Measurements from ENCODE around the gene DCLRE1B. TPM values are rescaled to one million over a fixed set of nuclear protein-coding genes. Genes with fewer than 3 reads are reported as not detected.

DCLRE1B gene
- total RNA-seq, 3 donors from 2014 or later (not counting 1 experiment from before 2014, with no cell fraction given), result 5.5 to 6.8 (median 5.9) TPM

DNA sequence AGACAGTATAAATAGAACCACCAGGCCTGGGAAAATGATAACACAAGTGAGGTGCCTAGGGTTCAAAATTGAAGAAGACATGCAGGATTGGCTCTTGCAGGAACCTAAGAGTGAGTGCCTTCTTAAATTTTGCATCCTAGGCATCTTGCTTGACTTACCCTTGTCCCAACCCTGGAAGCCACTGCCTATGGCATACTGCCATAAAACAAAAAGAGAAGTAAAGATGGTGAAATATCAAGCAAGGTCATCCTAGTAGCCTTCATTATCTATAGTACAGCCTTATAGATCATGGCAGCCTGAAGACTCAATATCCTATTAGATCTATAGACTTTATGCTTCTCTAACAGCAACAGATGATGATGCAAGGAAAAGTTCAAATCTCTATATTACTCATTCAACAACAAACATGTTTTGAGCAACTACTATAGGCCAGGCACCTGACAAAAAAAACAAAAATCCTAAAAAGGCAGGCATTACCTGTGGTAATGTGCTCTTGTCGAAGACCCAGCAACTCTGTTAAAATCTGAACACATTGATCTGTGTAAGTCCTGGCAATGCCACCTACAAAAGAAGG, 6.8 kb upstream of the DCLRE1B start:
- Mint-ChIP-seq H3K9me3 (no peaks in the 10 kb centered on the region), H3K4me1 (peaks cover 61 to 66% of the 10 kb centered on the region in 2 donors), H3K27me3 (ENCODE audit: low read depth in 2 of 2) (no peaks in the 10 kb centered on the region), H3K27ac (peak overlapping the region; percentile 31 to 75), H3K36me3 (peaks cover 50% of the 10 kb centered on the region), H3K4me3 (no peak overlapping the region)
- H3K27me3 ChIP-seq (ENCODE audit: control insufficient read depth, insufficient read depth, low read length), result no peaks in the 10 kb centered on the region
- WGBS (ENCODE audit: insufficient coverage), result 69% methylated on average over 1 of the region's 1 CpG
- no peaks in the 10 kb centered on the region for H3K9me3 ChIP-seq (ENCODE audit: control insufficient read depth, insufficient read depth, low read length)
- H3K4me3 ChIP-seq (ENCODE audit: low read length), result no peak overlapping the region
- H3K27ac ChIP-seq (ENCODE audit: low read length), result no peak overlapping the region
- H3K4me1 ChIP-seq (ENCODE audit: control insufficient read depth, insufficient read depth, low read length), result peaks cover 12% of the 10 kb centered on the region
- ATAC-seq (no peak), DNase-seq (no peak)
- intact Hi-C loops (cut with micrococcal nuclease), result no loop called here
- H3K36me3 ChIP-seq (ENCODE audit: control insufficient read depth, insufficient read depth, low read length), result peaks cover 76% of the 10 kb centered on the region
- TF ChIP-seq, protein P1, sequence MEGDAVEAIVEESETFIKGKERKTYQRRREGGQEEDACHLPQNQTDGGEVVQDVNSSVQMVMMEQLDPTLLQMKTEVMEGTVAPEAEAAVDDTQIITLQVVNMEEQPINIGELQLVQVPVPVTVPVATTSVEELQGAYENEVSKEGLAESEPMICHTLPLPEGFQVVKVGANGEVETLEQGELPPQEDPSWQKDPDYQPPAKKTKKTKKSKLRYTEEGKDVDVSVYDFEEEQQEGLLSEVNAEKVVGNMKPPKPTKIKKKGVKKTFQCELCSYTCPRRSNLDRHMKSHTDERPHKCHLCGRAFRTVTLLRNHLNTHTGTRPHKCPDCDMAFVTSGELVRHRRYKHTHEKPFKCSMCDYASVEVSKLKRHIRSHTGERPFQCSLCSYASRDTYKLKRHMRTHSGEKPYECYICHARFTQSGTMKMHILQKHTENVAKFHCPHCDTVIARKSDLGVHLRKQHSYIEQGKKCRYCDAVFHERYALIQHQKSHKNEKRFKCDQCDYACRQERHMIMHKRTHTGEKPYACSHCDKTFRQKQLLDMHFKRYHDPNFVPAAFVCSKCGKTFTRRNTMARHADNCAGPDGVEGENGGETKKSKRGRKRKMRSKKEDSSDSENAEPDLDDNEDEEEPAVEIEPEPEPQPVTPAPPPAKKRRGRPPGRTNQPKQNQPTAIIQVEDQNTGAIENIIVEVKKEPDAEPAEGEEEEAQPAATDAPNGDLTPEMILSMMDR (IDR thresholded peaks at IDR 0.05), result no peak

- H3K9me3 ChIP-seq (ENCODE audit: control insufficient read depth, insufficient read depth, low read length), result no peaks in the 10 kb centered on the region
Measured at GRCh38 chr1:113899111-113899510, 6.0 kb upstream of the DCLRE1B start.

DNA sequence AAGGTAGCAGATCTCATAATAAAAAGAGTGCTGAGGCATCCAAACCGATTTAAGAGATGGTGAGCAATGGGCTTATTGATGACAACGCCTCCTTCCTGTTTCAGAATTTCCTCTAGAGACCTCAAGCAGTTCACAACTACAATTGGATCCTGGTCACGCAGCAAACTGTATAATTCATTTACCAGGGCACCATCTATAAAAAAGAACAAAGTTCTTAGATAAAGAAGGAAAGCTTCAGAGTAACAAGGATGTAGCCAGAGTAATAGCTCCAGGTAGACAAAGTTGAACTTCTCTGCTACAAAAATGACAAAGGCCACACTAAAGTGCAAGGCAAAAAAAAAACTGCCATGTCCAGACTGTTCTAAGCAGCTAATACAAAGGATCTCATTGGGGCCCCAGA, 3.9 kb upstream of the DCLRE1B start:
- intact Hi-C loops (cut with micrococcal nuclease), result no loop called here
- TF ChIP-seq, protein P1 (IDR thresholded peaks at IDR 0.05), result no peak
- no peak overlapping the region for H3K4me3 ChIP-seq (ENCODE audit: low read length)
- H3K27me3 Mint-ChIP-seq (ENCODE audit: low read depth in 2 of 2), result no peaks in the 10 kb centered on the region
- H3K9me3 Mint-ChIP-seq, result no peaks in the 10 kb centered on the region
- H3K36me3 Mint-ChIP-seq, result peaks cover 31% of the 10 kb centered on the region
- peaks cover 31% of the 10 kb centered on the region for H3K4me1 ChIP-seq (ENCODE audit: control insufficient read depth, insufficient read depth, low read length)
- no peaks in the 10 kb centered on the region for H3K27me3 ChIP-seq (ENCODE audit: control insufficient read depth, insufficient read depth, low read length)
- no peak overlapping the region for H3K27ac ChIP-seq (ENCODE audit: low read length)
- no peaks in the 10 kb centered on the region for H3K9me3 ChIP-seq (ENCODE audit: control insufficient read depth, insufficient read depth, low read length)
- WGBS (ENCODE audit: insufficient coverage), result 53% methylated on average over 3 of the region's 3 CpGs
- no peak for ATAC-seq
- H3K4me1 Mint-ChIP-seq, result peaks cover 77 to 78% of the 10 kb centered on the region in 2 donors
- no peak for DNase-seq
- H3K27ac Mint-ChIP-seq, result peak overlapping the region; percentile 99
- H3K4me3 Mint-ChIP-seq, result no peak overlapping the region
- peaks cover 50% of the 10 kb centered on the region for H3K36me3 ChIP-seq (ENCODE audit: control insufficient read depth, insufficient read depth, low read length)

More at GRCh38 chr1:113899111-113899510, 6.0 kb upstream of the DCLRE1B start:
- Mint-ChIP-seq H3K9me3 (no peaks in the 10 kb centered on the region), H3K36me3 (peaks cover 47% of the 10 kb centered on the region), H3K4me3 (no peak overlapping the region), H3K4me1 (peaks cover 66% of the 10 kb centered on the region in 2 donors), H3K27me3 (ENCODE audit: low read depth in 2 of 2) (no peaks in the 10 kb centered on the region), H3K27ac (peak overlapping the region in 1 of 2 donors; percentile 75)
- intact Hi-C loops (cut with micrococcal nuclease), result no loop called here
- H3K4me1 ChIP-seq (ENCODE audit: control insufficient read depth, insufficient read depth, low read length), result peaks cover 18% of the 10 kb centered on the region
- no peak for DNase-seq
- no peaks in the 10 kb centered on the region for H3K27me3 ChIP-seq (ENCODE audit: control insufficient read depth, insufficient read depth, low read length)
- peaks cover 70% of the 10 kb centered on the region for H3K36me3 ChIP-seq (ENCODE audit: control insufficient read depth, insufficient read depth, low read length)
- ATAC-seq, result no peak
- no peak overlapping the region for H3K4me3 ChIP-seq (ENCODE audit: low read length)
- no peak overlapping the region for H3K27ac ChIP-seq (ENCODE audit: low read length)
- TF ChIP-seq, protein P1 (IDR thresholded peaks at IDR 0.05), result no peak
